ELF-1 (cell line): Measurements from ENCODE around the gene KANSL1.
"Not testable (repeated sequence)": the region's sequence is repeated elsewhere in the genome, so short reads cannot be mapped to it uniquely, and the experiment has no call there.

Source experiments
- DNase-seq: peaks from one replicate; pipeline ENCODE4 v3.0.0-alpha.2; 2016; ENCODE audit warnings: low read depth, low spot score

KANSL1 gene

GRCh38 chr17:46110219-46110618 lies 83.0 kb downstream of the KANSL1 start:
- no peak for DNase-seq

- DNase-seq = no peak
These were observed 83.5 kb downstream of the KANSL1 start for GRCh38 chr17:46109603-46110189.

GRCh38 chr17:46108550-46109110 lies 84.6 kb downstream of the KANSL1 start:
- DNase-seq = no peak

GRCh38 chr17:46108120-46108519 lies 85.1 kb downstream of the KANSL1 start:
- DNase-seq = no peak

- DNase-seq = no peak
These were observed 86.1 kb downstream of the KANSL1 start for GRCh38 chr17:46106966-46107644.

- DNase-seq = not testable (repeated sequence)
These were observed 90.4 kb downstream of the KANSL1 start for GRCh38 chr17:46102806-46103205.

- DNase-seq = not testable (repeated sequence)
These were observed 91.2 kb downstream of the KANSL1 start for GRCh38 chr17:46101785-46102617.

GRCh38 chr17:46100590-46100989 lies 92.6 kb downstream of the KANSL1 start:
- DNase-seq = no peak

- no peak for DNase-seq
These were observed 93.4 kb downstream of the KANSL1 start for GRCh38 chr17:46099865-46100264.

GRCh38 chr17:46097497-46097896 lies 95.7 kb downstream of the KANSL1 start:
- DNase-seq = no peak

- DNase-seq = no peak
These were observed 100.2 kb downstream of the KANSL1 start for GRCh38 chr17:46092991-46093390.

GRCh38 chr17:46090871-46091270 lies 102.4 kb downstream of the KANSL1 start:
- no peak for DNase-seq

GRCh38 chr17:46089389-46089965 lies 103.8 kb downstream of the KANSL1 start:
- no peak for DNase-seq

- no peak for DNase-seq
These were observed 104.6 kb downstream of the KANSL1 start for GRCh38 chr17:46088595-46088994.

GRCh38 chr17:46087871-46088270 lies 105.4 kb downstream of the KANSL1 start:
- not testable (repeated sequence) for DNase-seq

GRCh38 chr17:46086821-46087220 lies 106.4 kb downstream of the KANSL1 start:
- no peak for DNase-seq

GRCh38 chr17:46085522-46085921 lies 107.7 kb downstream of the KANSL1 start:
- DNase-seq = no peak

- no peak for DNase-seq
These were observed 111.0 kb downstream of the KANSL1 start for GRCh38 chr17:46082257-46082656.

GRCh38 chr17:46081018-46081320 lies 112.3 kb downstream of the KANSL1 start:
- no peak for DNase-seq

GRCh38 chr17:46080118-46081017 lies 112.9 kb downstream of the KANSL1 start:
- DNase-seq = no peak

- DNase-seq = no peak
These were observed 114.6 kb downstream of the KANSL1 start for GRCh38 chr17:46078675-46079074.
